HEK293 (cell line): ENCODE results near the gene RPS6KA5.

Source experiments
- CTCF ChIA-PET: fragments of 350-600 bp; formaldehyde crosslinking; extraction: SDS; loops from one replicate; lab custom pipeline; 2021; ENCODE audit warnings: antibody characterized with exemption; lab: Yijun Ruan, JAX
- POLR2A ChIA-PET: fragments of 300-600 bp; formaldehyde crosslinking; extraction: SDS; loops from one replicate; lab custom pipeline; 2020; ENCODE audit warnings: antibody characterized with exemption, inconsistent platforms; lab: Yijun Ruan, JAX
- H3K27ac ChIP-seq: fragments of 200-500 bp; sonication (Bioruptor generic); 2 replicates; pipeline ENCODE4 v1.5.1; 2014; ENCODE audit warnings: low read depth, low read length, control low read depth, inconsistent platforms; ENCODE audit errors: extremely low read depth
- H3K36me3 ChIP-seq, 2 experiments: fragments of 200-500 bp in 1 of 2; sonication (Bioruptor generic) in 1 of 2; 1 replicate in 1 of 2; 2 replicates in 1 of 2; pipeline ENCODE4 v1.5.1; 2014 to 2017; ENCODE audit warnings: inconsistent platforms in 2 of 2, low read length in 2 of 2; ENCODE audit not compliant: control insufficient read depth in 2 of 2, insufficient read depth in 1 of 2
- H3K4me1 ChIP-seq: fragments of 200-500 bp; sonication (Bioruptor generic); 2 replicates; pipeline ENCODE4 v1.5.1; 2014; ENCODE audit warnings: mild to moderate bottlenecking, low read length, inconsistent platforms; ENCODE audit not compliant: control insufficient read depth, insufficient read depth
- H3K4me3 ChIP-seq: 2 replicates; pipeline ENCODE4 v1.5.1; 2011; ENCODE audit warnings: low read depth, mild to moderate bottlenecking, control low read depth, low read length, moderate library complexity
- H3K9me3 ChIP-seq: fragments of 200-500 bp; sonication (Bioruptor generic); 2 replicates; pipeline ENCODE4 v1.5.1; 2014; ENCODE audit warnings: low read depth, low read length, inconsistent platforms; ENCODE audit not compliant: control insufficient read depth, insufficient read depth
- FEZF1 ChIP-seq: fragments of 450-650 bp; formaldehyde crosslinking; IDR thresholded peaks from 2 replicates; pipeline ENCODE4 v1.5.1; 2016; ENCODE audit warnings: missing biosample characterization, missing genetic modification characterization
- GLI2 ChIP-seq: fragments of 450-650 bp; formaldehyde crosslinking; IDR thresholded peaks from 2 replicates; pipeline ENCODE4; 2017; ENCODE audit warnings: missing biosample characterization, missing genetic modification characterization, low read depth, borderline replicate concordance
- HOXC10 ChIP-seq: sonication (generic); formaldehyde crosslinking; IDR thresholded peaks from 2 replicates; pipeline ENCODE4 v1.8.1; 2023; ENCODE audit warnings: mild to moderate bottlenecking, missing genetic modification reagents
- REPIN1 ChIP-seq: fragments of 450-650 bp; formaldehyde crosslinking; IDR thresholded peaks from 2 replicates; pipeline ENCODE4 v1.5.1; 2017; ENCODE audit warnings: missing biosample characterization, missing genetic modification characterization, low read depth
- SCRT2 ChIP-seq: fragments of 450-650 bp; formaldehyde crosslinking; IDR thresholded peaks from 2 replicates; pipeline ENCODE4 v1.5.1; 2016; ENCODE audit warnings: missing biosample characterization, missing genetic modification characterization
- ZBTB20 ChIP-seq: fragments of 450-650 bp; formaldehyde crosslinking; IDR thresholded peaks from 2 replicates; pipeline ENCODE4 v1.5.1; 2016; ENCODE audit warnings: missing biosample characterization, missing genetic modification characterization
- ZBTB8A ChIP-seq: fragments of 450-650 bp; formaldehyde crosslinking; IDR thresholded peaks from 2 replicates; pipeline ENCODE4 v1.5.1; 2016; ENCODE audit warnings: missing biosample characterization, missing genetic modification characterization
- ZFP3 ChIP-seq: fragments of 450-650 bp; formaldehyde crosslinking; IDR thresholded peaks from 2 replicates; pipeline ENCODE4 v1.5.1; 2016; ENCODE audit warnings: low read depth, missing biosample characterization, missing genetic modification characterization
- ZFP37 ChIP-seq: fragments of 450-650 bp; formaldehyde crosslinking; IDR thresholded peaks from 2 replicates; pipeline ENCODE4 v1.5.1; 2016; ENCODE audit warnings: missing biosample characterization, missing genetic modification characterization
- ZNF121 ChIP-seq: fragments of 450-650 bp; formaldehyde crosslinking; IDR thresholded peaks from 2 replicates; pipeline ENCODE4 v1.5.1; 2016; ENCODE audit warnings: missing biosample characterization, missing genetic modification characterization
- ZNF133 ChIP-seq: fragments of 450-650 bp; formaldehyde crosslinking; IDR thresholded peaks from 2 replicates; pipeline ENCODE4 v1.5.1; 2016; ENCODE audit warnings: missing biosample characterization, missing genetic modification characterization
- ZNF2 ChIP-seq: fragments of 450-650 bp; formaldehyde crosslinking; IDR thresholded peaks from 2 replicates; pipeline ENCODE4 v1.5.1; 2016; ENCODE audit warnings: missing biosample characterization, missing genetic modification characterization
- ZNF211 ChIP-seq: fragments of 450-650 bp; formaldehyde crosslinking; IDR thresholded peaks from 2 replicates; pipeline ENCODE4 v1.5.1; 2016; ENCODE audit warnings: low read depth, missing biosample characterization, missing genetic modification characterization
- ZNF221 ChIP-seq: fragments of 450-650 bp; formaldehyde crosslinking; IDR thresholded peaks from 2 replicates; pipeline ENCODE4 v1.5.1; 2017; ENCODE audit warnings: missing biosample characterization, missing genetic modification characterization, borderline replicate concordance
- ZNF23 ChIP-seq: fragments of 450-650 bp; formaldehyde crosslinking; IDR thresholded peaks from 2 replicates; pipeline ENCODE4 v1.5.1; 2016; ENCODE audit warnings: missing biosample characterization, missing genetic modification characterization, borderline replicate concordance
- ZNF324 ChIP-seq: fragments of 450-650 bp; formaldehyde crosslinking; IDR thresholded peaks from 2 replicates; pipeline ENCODE4 v1.5.1; 2016; ENCODE audit warnings: missing biosample characterization, missing genetic modification characterization
- ZNF37A ChIP-seq: fragments of 450-650 bp; IDR thresholded peaks from 2 replicates; pipeline ENCODE4 v1.5.1; 2018; ENCODE audit warnings: missing biosample characterization, missing genetic modification characterization
- ZNF48 ChIP-seq: fragments of 450-650 bp; formaldehyde crosslinking; IDR thresholded peaks from 2 replicates; pipeline ENCODE4 v1.5.1; 2016; ENCODE audit warnings: missing biosample characterization, missing genetic modification characterization
- ZNF510 ChIP-seq: fragments of 450-650 bp; formaldehyde crosslinking; IDR thresholded peaks from 2 replicates; pipeline ENCODE4 v1.5.1; 2018; ENCODE audit warnings: mild to moderate bottlenecking, missing genetic modification characterization, missing biosample characterization; ENCODE audit not compliant: insufficient replicate concordance
- ZNF514 ChIP-seq: fragments of 450-650 bp; formaldehyde crosslinking; IDR thresholded peaks from 2 replicates; pipeline ENCODE4 v1.5.1; 2016; ENCODE audit warnings: missing biosample characterization, missing genetic modification characterization
- ZNF521 ChIP-seq: fragments of 450-650 bp; formaldehyde crosslinking; IDR thresholded peaks from 2 replicates; pipeline ENCODE4 v1.5.1; 2017; ENCODE audit warnings: missing biosample characterization, mild to moderate bottlenecking, missing genetic modification characterization
- ZNF558 ChIP-seq: fragments of 450-650 bp; formaldehyde crosslinking; IDR thresholded peaks from 2 replicates; pipeline ENCODE4 v1.5.1; 2016; ENCODE audit warnings: missing biosample characterization, missing genetic modification characterization
- ZNF571 ChIP-seq: fragments of 450-650 bp; formaldehyde crosslinking; IDR thresholded peaks from 2 replicates; pipeline ENCODE4 v1.5.0; 2017; ENCODE audit warnings: missing biosample characterization, missing genetic modification characterization
- ZNF660 ChIP-seq: fragments of 450-650 bp; IDR thresholded peaks from 2 replicates; pipeline ENCODE4 v1.5.1; 2018; ENCODE audit warnings: missing biosample characterization, mild to moderate bottlenecking, missing genetic modification characterization
- ZNF664 ChIP-seq: fragments of 450-650 bp; formaldehyde crosslinking; IDR thresholded peaks from 2 replicates; pipeline ENCODE4 v1.5.1; 2016; ENCODE audit warnings: missing biosample characterization, missing genetic modification characterization
- ZNF747 ChIP-seq: fragments of 450-650 bp; formaldehyde crosslinking; IDR thresholded peaks from 2 replicates; pipeline ENCODE4 v1.5.1; 2016; ENCODE audit warnings: missing biosample characterization, missing genetic modification characterization
- ZNF837 ChIP-seq: fragments of 450-650 bp; formaldehyde crosslinking; IDR thresholded peaks from 2 replicates; pipeline ENCODE4 v1.5.1; 2016; ENCODE audit warnings: missing biosample characterization, missing genetic modification characterization
- ZXDB ChIP-seq: fragments of 450-650 bp; formaldehyde crosslinking; IDR thresholded peaks from 2 replicates; pipeline ENCODE4 v1.5.1; 2016; ENCODE audit warnings: missing biosample characterization, missing genetic modification characterization
- TF ChIP-seq, protein P1 (sequence below): fragments of 450-650 bp; formaldehyde crosslinking; IDR thresholded peaks from 2 replicates; pipeline ENCODE4 v1.5.1; 2016; ENCODE audit warnings: missing biosample characterization, missing genetic modification characterization
- TF ChIP-seq, protein P2 (sequence below): IDR thresholded peaks from 2 replicates; pipeline ENCODE4 v1.6.1; 2011; ENCODE audit warnings: mild to moderate bottlenecking, low read depth, low read length, borderline replicate concordance
- TF ChIP-seq, protein P3 (sequence below): fragments of 450-650 bp; formaldehyde crosslinking; IDR thresholded peaks from 2 replicates; pipeline ENCODE4 v1.5.1; 2016; ENCODE audit warnings: missing biosample characterization, missing genetic modification characterization
- TF ChIP-seq, protein P4 (sequence below): fragments of 450-650 bp; formaldehyde crosslinking; IDR thresholded peaks from 2 replicates; pipeline ENCODE4 v1.5.1; 2016; ENCODE audit warnings: missing biosample characterization, missing genetic modification characterization
- TF ChIP-seq, protein P5 (sequence below): fragments of 450-650 bp; formaldehyde crosslinking; IDR thresholded peaks from 2 replicates; pipeline ENCODE4 v1.5.1; 2016; ENCODE audit warnings: missing biosample characterization, missing genetic modification characterization

Gene RPS6KA5

DNA sequence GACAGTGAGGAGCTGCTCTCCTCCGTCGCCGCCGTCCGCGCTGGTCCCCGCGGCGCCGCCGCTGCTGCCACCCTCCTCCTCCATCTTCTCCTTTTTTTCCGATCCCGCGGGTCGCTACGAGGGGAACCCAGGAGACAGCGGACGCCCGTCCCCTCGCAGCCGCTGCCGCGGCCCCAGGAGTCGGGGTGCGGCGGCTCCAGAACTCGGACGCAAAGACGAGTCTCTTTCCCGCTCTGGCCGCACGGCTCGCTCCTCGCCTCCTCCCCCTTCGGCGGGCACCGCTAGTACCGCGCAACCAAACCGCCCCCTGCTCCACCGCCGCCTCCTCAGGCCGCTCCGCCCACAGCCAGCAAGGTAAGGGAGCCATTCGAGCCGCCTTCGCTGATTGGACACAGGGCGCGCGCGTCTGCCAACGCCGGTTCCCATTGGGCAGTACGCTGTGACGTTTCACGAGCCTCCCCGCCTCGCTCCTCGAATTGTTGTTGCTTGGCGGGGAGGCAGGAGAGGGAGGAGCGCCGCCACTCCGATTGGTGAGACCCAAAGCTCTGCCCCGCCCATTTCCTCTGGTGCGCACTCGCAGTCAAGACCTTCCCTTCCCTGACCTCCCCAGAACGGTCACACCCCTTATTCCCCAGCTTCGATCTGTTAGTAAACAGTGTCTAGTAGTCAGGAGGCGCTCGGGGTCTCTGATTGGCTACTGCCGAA, at the start of gene RPS6KA5:
Gene RPS6KA5 (minus strand): TSS at position 291 of the 705 bp plus-strand sequence. CDS start 207 bp downstream, at position 84.
- Histone ChIP-seq H3K27ac (peak within 1 kb of the TSS; percentile 95), H3K4me1 (peaks cover 18% of the 10 kb centered on the region), H3K36me3 (no peaks in the 10 kb centered on the region), H3K4me3 (peak within 1 kb of the TSS; percentile 95), H3K9me3 (no peaks in the 10 kb centered on the region)
- ChIA-PET POLR2A (interaction anchor here (0.7 to 2.0 kb wide), 6 partner anchors 10 to 110 kb away, joined by 3 to 5 read pairs (median 3); partner anchors contain the start of gene DGLUCY), CTCF (interaction anchor here (0.7 to 2.4 kb wide), 5 partner anchors 9 to 158 kb away, joined by 3 to 6 read pairs (median 3); no protein-coding TSS in a partner anchor)
- TF ChIP-seq ZNF514 = no peak
- no peak for TF ChIP-seq ZNF121 (tag by site-specific recombination)
- TF ChIP-seq ZFP3 (tag by site-specific recombination) = no peak
- no peak for TF ChIP-seq ZNF324
- no peak for TF ChIP-seq GLI2 (tag by site-specific recombination)
- TF ChIP-seq, protein P1, sequence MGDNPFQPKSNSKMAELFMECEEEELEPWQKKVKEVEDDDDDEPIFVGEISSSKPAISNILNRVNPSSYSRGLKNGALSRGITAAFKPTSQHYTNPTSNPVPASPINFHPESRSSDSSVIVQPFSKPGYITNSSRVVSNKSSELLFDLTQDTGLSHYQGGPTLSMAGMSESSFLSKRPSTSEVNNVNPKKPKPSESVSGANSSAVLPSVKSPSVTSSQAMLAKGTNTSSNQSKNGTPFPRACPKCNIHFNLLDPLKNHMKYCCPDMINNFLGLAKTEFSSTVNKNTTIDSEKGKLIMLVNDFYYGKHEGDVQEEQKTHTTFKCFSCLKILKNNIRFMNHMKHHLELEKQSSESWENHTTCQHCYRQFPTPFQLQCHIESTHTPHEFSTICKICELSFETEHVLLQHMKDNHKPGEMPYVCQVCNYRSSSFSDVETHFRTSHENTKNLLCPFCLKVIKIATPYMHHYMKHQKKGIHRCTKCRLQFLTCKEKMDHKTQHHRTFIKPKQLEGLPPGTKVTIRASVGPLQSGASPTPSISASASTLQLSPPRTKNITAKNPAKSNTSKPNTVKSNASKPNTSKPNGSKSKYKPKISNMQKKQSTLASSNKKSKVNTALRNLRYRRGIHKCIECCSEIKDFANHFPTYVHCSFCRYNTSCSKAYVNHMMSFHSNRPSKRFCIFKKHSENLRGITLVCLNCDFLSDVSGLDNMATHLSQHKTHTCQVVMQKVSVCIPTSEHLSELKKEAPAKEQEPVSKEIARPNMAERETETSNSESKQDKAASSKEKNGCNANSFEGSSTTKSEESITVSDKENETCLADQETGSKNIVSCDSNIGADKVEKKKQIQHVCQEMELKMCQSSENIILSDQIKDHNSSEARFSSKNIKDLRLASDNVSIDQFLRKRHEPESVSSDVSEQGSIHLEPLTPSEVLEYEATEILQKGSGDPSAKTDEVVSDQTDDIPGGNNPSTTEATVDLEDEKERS = no peak
- no peak for TF ChIP-seq ZNF37A (tag by site-specific recombination)
- 0 out of 2 replicates have a peak, but pooled peaks have one; percentile 20 for TF ChIP-seq SCRT2 (tag by site-specific recombination)
- peak; percentile 78 for TF ChIP-seq ZNF660 (tag by site-specific recombination)
- TF ChIP-seq ZNF133 (tag by site-specific recombination) = no peak
- TF ChIP-seq ZXDB (tag by site-specific recombination) = peak; percentile 84
- TF ChIP-seq REPIN1 (tag by site-specific recombination) = peak; percentile 90; the same call in 1 of the 2 replicates
- TF ChIP-seq ZNF23 (tag by site-specific recombination) = no peak
- no peak for TF ChIP-seq ZNF510 (tag by site-specific recombination)
- TF ChIP-seq ZNF837 = no peak
- TF ChIP-seq, protein P2, sequence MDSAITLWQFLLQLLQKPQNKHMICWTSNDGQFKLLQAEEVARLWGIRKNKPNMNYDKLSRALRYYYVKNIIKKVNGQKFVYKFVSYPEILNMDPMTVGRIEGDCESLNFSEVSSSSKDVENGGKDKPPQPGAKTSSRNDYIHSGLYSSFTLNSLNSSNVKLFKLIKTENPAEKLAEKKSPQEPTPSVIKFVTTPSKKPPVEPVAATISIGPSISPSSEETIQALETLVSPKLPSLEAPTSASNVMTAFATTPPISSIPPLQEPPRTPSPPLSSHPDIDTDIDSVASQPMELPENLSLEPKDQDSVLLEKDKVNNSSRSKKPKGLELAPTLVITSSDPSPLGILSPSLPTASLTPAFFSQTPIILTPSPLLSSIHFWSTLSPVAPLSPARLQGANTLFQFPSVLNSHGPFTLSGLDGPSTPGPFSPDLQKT = no peak
- TF ChIP-seq, protein P3, sequence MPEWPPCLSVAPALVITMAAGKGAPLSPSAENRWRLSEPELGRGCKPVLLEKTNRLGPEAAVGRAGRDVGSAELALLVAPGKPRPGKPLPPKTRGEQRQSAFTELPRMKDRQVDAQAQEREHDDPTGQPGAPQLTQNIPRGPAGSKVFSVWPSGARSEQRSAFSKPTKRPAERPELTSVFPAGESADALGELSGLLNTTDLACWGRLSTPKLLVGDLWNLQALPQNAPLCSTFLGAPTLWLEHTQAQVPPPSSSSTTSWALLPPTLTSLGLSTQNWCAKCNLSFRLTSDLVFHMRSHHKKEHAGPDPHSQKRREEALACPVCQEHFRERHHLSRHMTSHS (tag by site-specific recombination) = no peak
- TF ChIP-seq, protein P4, sequence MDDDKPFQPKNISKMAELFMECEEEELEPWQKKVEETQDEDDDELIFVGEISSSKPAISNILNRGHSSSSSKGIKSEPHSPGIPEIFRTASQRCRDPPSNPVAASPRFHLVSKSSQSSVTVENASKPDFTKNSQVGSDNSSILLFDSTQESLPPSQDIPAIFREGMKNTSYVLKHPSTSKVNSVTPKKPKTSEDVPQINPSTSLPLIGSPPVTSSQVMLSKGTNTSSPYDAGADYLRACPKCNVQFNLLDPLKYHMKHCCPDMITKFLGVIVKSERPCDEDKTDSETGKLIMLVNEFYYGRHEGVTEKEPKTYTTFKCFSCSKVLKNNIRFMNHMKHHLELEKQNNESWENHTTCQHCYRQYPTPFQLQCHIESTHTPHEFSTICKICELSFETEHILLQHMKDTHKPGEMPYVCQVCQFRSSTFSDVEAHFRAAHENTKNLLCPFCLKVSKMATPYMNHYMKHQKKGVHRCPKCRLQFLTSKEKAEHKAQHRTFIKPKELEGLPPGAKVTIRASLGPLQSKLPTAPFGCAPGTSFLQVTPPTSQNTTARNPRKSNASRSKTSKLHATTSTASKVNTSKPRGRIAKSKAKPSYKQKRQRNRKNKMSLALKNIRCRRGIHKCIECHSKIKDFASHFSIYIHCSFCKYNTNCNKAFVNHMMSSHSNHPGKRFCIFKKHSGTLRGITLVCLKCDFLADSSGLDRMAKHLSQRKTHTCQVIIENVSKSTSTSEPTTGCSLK (tag by site-specific recombination) = no peak
- no peak for TF ChIP-seq ZNF211 (tag by site-specific recombination)
- no peak for TF ChIP-seq ZBTB8A
- no peak for TF ChIP-seq HOXC10 (CRISPR knock-in tag)
- TF ChIP-seq ZNF571 = no peak
- no peak for TF ChIP-seq ZNF664
- TF ChIP-seq ZNF2 (tag by site-specific recombination) = peak; percentile 62; the same call in 1 of the 2 replicates
- TF ChIP-seq ZFP37 (tag by site-specific recombination) = peak; percentile 68
- TF ChIP-seq FEZF1 = peak; percentile 26; the same call in 1 of the 2 replicates
- TF ChIP-seq, protein P5, sequence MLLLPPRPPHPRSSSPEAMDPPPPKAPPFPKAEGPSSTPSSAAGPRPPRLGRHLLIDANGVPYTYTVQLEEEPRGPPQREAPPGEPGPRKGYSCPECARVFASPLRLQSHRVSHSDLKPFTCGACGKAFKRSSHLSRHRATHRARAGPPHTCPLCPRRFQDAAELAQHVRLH (tag by site-specific recombination) = no peak
- TF ChIP-seq ZBTB20 (tag by site-specific recombination) = no peak
- TF ChIP-seq ZNF558 (tag by site-specific recombination) = no peak
- no peak for TF ChIP-seq ZNF521 (tag by site-specific recombination)
- TF ChIP-seq ZNF747 (tag by site-specific recombination) = no peak
- no peak for TF ChIP-seq ZNF221 (tag by site-specific recombination)
- TF ChIP-seq ZNF48 (tag by site-specific recombination) = no peak
